Endothelial cell of umbilical vein (primary cell): ENCODE results near the gene PRXL2B. TPM values are rescaled to one million over a fixed set of nuclear protein-coding genes. Genes with fewer than 3 reads are reported as not detected.

Source experiments
- BruUV-seq: library from RNA; stranded (reverse); fragments of 400-500 nt; replicated peaks from 2 replicates; lab custom pipeline; 2021; lab: Mats Ljungman, UMichigan
- CTCF ChIA-PET: fragments of 300-600, 350-600 bp; sonication (Branson Sonifier 250); formaldehyde crosslinking; loops from one replicate; lab custom pipeline; 2021; ENCODE audit warnings: antibody characterized with exemption, inconsistent platforms; lab: Charles Lee
- POLR2A ChIA-PET: fragments of 300-600, 350-600 bp; sonication (Branson Sonifier 250); formaldehyde crosslinking; loops from one replicate; lab custom pipeline; 2021; ENCODE audit warnings: antibody characterized with exemption, inconsistent platforms; lab: Charles Lee
- DNase-seq: peaks from one replicate; pipeline ENCODE4 v3.0.0-alpha.2; 2011; ENCODE audit warnings: low read depth, low spot score
- FAIRE-seq: peaks from 2 replicates; lab custom pipeline; 2011; peaks lifted over from hg19 to GRCh38; lab: Jason Lieb, UNC
- H2AFZ ChIP-seq: 2 replicates; pipeline ENCODE4 v1.6.0; 2012; ENCODE audit warnings: low read depth, low read length, control low read depth, inconsistent platforms
- H3K27ac ChIP-seq: 2 replicates; pipeline ENCODE4 v1.5.1; 2011; ENCODE audit warnings: low read depth, mild to moderate bottlenecking, control low read depth, low read length, moderate library complexity; ENCODE audit not compliant: insufficient read depth
- H3K27me3 ChIP-seq, 2 experiments: 2 replicates each; pipeline versions ENCODE4 v1.6.0 to v1.6.1; 2011; ENCODE audit warnings: low read length in 2 of 2, mixed read lengths in 1 of 2; ENCODE audit not compliant: control insufficient read depth in 2 of 2, insufficient read depth in 2 of 2
- H3K36me3 ChIP-seq, 2 experiments: 2 replicates in 1 of 2; 3 replicates in 1 of 2; pipeline ENCODE4 v1.5.1; 2011; ENCODE audit warnings: low read length in 2 of 2, mild to moderate bottlenecking in 1 of 2, moderate library complexity in 1 of 2; ENCODE audit not compliant: control insufficient read depth in 2 of 2, insufficient read depth in 2 of 2; ENCODE audit errors: extremely low read depth in 1 of 2
- H3K4me1 ChIP-seq: 3 replicates; pipeline ENCODE4 v1.5.1; 2011; ENCODE audit warnings: mild to moderate bottlenecking, low read length; ENCODE audit not compliant: control insufficient read depth, insufficient read depth; ENCODE audit errors: extremely low read depth
- H3K4me2 ChIP-seq: 2 replicates; pipeline ENCODE4 v1.6.1; 2011; ENCODE audit warnings: low read length, control low read depth, mixed read lengths; ENCODE audit not compliant: insufficient read depth
- H3K4me3 ChIP-seq, 3 experiments: fragments of 200-600 bp in 1 of 3; sonication (generic), shearing (Covaris generic) in 1 of 3; replicated peaks in 1 of 3; 2 replicates each; pipeline ENCODE4 v1.5.1; 2011 to 2016; ENCODE audit warnings: control low read depth in 3 of 3, low read length in 3 of 3, mild to moderate bottlenecking in 2 of 3, inconsistent platforms in 1 of 3, low read depth in 1 of 3, moderate library complexity in 1 of 3; ENCODE audit not compliant: insufficient read depth in 1 of 3
- H3K79me2 ChIP-seq: 2 replicates; pipeline ENCODE4 v1.6.0; 2012; ENCODE audit warnings: low read length, inconsistent platforms; ENCODE audit not compliant: control insufficient read depth, insufficient read depth
- H3K9ac ChIP-seq: replicated peaks from 2 replicates; pipeline ENCODE3; 2011; ENCODE audit warnings: low read length, control low read depth; ENCODE audit not compliant: insufficient read depth; ENCODE audit errors: extremely low read depth
- H3K9me1 ChIP-seq: replicated peaks from 3 replicates; pipeline ENCODE4 v1.6.0; 2011; ENCODE audit warnings: mild to moderate bottlenecking, low read length; ENCODE audit not compliant: control insufficient read depth, insufficient read depth; ENCODE audit errors: extremely low read depth
- H3K9me3 ChIP-seq: replicated peaks from 2 replicates; pipeline ENCODE4 v1.5.1; 2012; ENCODE audit warnings: low read length, inconsistent platforms; ENCODE audit not compliant: control insufficient read depth, insufficient read depth
- H4K20me1 ChIP-seq: replicated peaks from 2 replicates; pipeline ENCODE3; 2011; ENCODE audit warnings: mild to moderate bottlenecking, low read length; ENCODE audit not compliant: control insufficient read depth, insufficient read depth; ENCODE audit errors: extremely low read depth
- CTCF ChIP-seq, 2 donors: IDR thresholded peaks; 1 replicate in 1 of 2; 2 replicates in 1 of 2; pipeline ENCODE4 v1.5.1; 2011; ENCODE audit warnings: low read length in 2 of 2, mild to moderate bottlenecking in 2 of 2, moderate library complexity in 2 of 2, control low read depth in 1 of 2, inconsistent platforms in 1 of 2, low read depth in 1 of 2; ENCODE audit not compliant: insufficient read depth in 1 of 2; ENCODE audit errors: extremely low read depth in 1 of 2
- EZH2 ChIP-seq: IDR thresholded peaks from 2 replicates; pipeline ENCODE4 v1.6.1; 2012; ENCODE audit warnings: borderline replicate concordance, low read depth, mild to moderate bottlenecking, moderate library complexity, low read length, inconsistent platforms; ENCODE audit not compliant: severe bottlenecking
- FOS ChIP-seq: IDR thresholded peaks from 2 replicates; pipeline ENCODE4 v1.6.1; 2011; ENCODE audit warnings: mild to moderate bottlenecking, low read length, moderate library complexity, borderline replicate concordance; ENCODE audit not compliant: insufficient read depth
- JUN ChIP-seq: IDR thresholded peaks from 2 replicates; pipeline ENCODE4 v1.6.1; 2011; ENCODE audit warnings: borderline replicate concordance, low read depth; ENCODE audit not compliant: insufficient read length, insufficient read depth
- MAX ChIP-seq: IDR thresholded peaks from 2 replicates; pipeline ENCODE4 v1.6.1; 2011; ENCODE audit not compliant: insufficient read depth, insufficient read length
- MYC ChIP-seq: IDR thresholded peaks from one replicate; pipeline ENCODE4 v1.6.1; 2011; ENCODE audit warnings: mild to moderate bottlenecking, low read depth, low read length
- POLR2A ChIP-seq: IDR thresholded peaks from 2 replicates; pipeline ENCODE4 v1.6.1; 2012; ENCODE audit warnings: low read depth, mild to moderate bottlenecking, control low read depth, low read length
- POLR2AphosphoS5 ChIP-seq: IDR thresholded peaks from 2 replicates; pipeline ENCODE4 v1.6.1; 2012; ENCODE audit warnings: low read depth, mild to moderate bottlenecking, control low read depth, low read length, moderate library complexity; ENCODE audit not compliant: insufficient read depth
- dilution Hi-C: fragments of 300-500 bp; cut with MboI; formaldehyde crosslinking; loops from one replicate; pipeline ENCODE4 v1.15.0; 2019; ENCODE audit warnings: low sequenced_read_pairs; ENCODE audit not compliant: extremely low pct_ligation_motif_present
- intact Hi-C: fragments of 100-400 bp; cut with micrococcal nuclease; formaldehyde crosslinking; loops from one replicate; pipeline ENCODE4 v1.10.0; 2022
- polyA plus RNA-seq, 4 experiments: library from polyadenylated mRNA; depleted of rRNA in 3 of 4; stranded (reverse) in 3 of 4; unstranded in 1 of 4; fragments of >200 nt; gene quantifications; 2 replicates each; pipeline versions ENCODE4 v1.2.1 to v1.2.3, GENCODE V29; 2011 to 2012; ENCODE audit warnings: missing spikeins in 1 of 4
- total RNA-seq: library from RNA; stranded (reverse); gene quantifications from 2 replicates; pipeline ENCODE4 v1.2.3, GENCODE V29; 2021

PRXL2B gene
- total and polyA plus RNA-seq, 2 donors (not counting 3 experiments of a cell fraction or from before 2014, with no cell fraction given): 29.6 to 55.8 TPM

GRCh38 chr1:2573250-2573920 lies 13.2 kb upstream of the PRXL2B start:
- TF ChIP-seq JUN (no peak), POLR2AphosphoS5 (no peak), FOS (no peak), POLR2A (no peak), EZH2 (no peak), CTCF (IDR thresholded peaks at IDR 0.05; ENCODE audit: extremely low read depth in 1 of 2, insufficient read depth in 1 of 2, low read depth in 1 of 2, low read length in 2 of 2) (no peak), MYC (no peak), MAX (no peak)
- intact Hi-C loops (no loop called here), dilution Hi-C loops (no loop called here)
- no peak overlapping the region for H3K9ac ChIP-seq
- FAIRE-seq: no peak
- H3K27me3 ChIP-seq: peaks cover 2 to 4% of the 10 kb centered on the region in 2 experiments
- BruUV-seq: no TSS peak
- peaks cover 6% of the 10 kb centered on the region for H3K4me1 ChIP-seq
- no peak overlapping the region for H2AFZ ChIP-seq
- ChIA-PET CTCF (interaction anchor here (0.7 kb wide), 1 partner anchor 12 kb away, joined by 3 read pairs; no protein-coding TSS in a partner anchor), POLR2A (no interaction called here)
- H3K36me3 ChIP-seq: no peaks in the 10 kb centered on the region
- H4K20me1 ChIP-seq: no peaks in the 10 kb centered on the region
- H3K4me2 ChIP-seq: no peak overlapping the region
- H3K27ac ChIP-seq: no peak overlapping the region
- no peaks in the 10 kb centered on the region for H3K79me2 ChIP-seq
- no peaks in the 10 kb centered on the region for H3K9me3 ChIP-seq
- DNase-seq: no peak
- H3K4me3 ChIP-seq: no peak overlapping the region
- no peaks in the 10 kb centered on the region for H3K9me1 ChIP-seq
